Lower leg skin (tissue), 4 donors: ENCODE data around the gene ZNF236. TPM values are rescaled to one million over a fixed set of nuclear protein-coding genes. Genes with fewer than 3 reads are reported as not detected.
A peak's percentile ranks its signal among the peaks of the same experiment; 100 is the strongest.

Source experiments
- DNase-seq, 2 donors: peaks; one replicate each; pipeline ENCODE4 v3.0.0-alpha.2; 2019; ENCODE audit warnings: low spot score in 2 of 2
- H3K4me3 ChIP-seq: fragments of 200-600 bp; sonication (generic); 2 replicates; pipeline ENCODE4 v1.5.1; 2017; ENCODE audit warnings: mild to moderate bottlenecking, low read depth; ENCODE audit not compliant: poor library complexity, severe bottlenecking
- CTCF ChIP-seq, 3 donors: fragments of 450-650 bp; IDR thresholded peaks; one replicate each; pipeline ENCODE4 v1.5.1; 2016; ENCODE audit warnings: antibody characterized with exemption in 3 of 3, mild to moderate bottlenecking in 3 of 3, moderate library complexity in 2 of 3
- POLR2A ChIP-seq, 2 donors: fragments of 450-650 bp; IDR thresholded peaks; one replicate each; pipeline ENCODE4 v1.6.1; 2016 to 2017; ENCODE audit warnings: antibody characterized with exemption in 2 of 2, mild to moderate bottlenecking in 1 of 2, moderate library complexity in 1 of 2
- WGBS, 2 donors: methylation state at CpG; one replicate each; pipeline ENCODE4 v1.1.5; 2018; 5-methylcytosine and 5-hydroxymethylcytosine counted together
- intact Hi-C: fragments of 100-400 bp; cut with DNase I; formaldehyde crosslinking; loops from one replicate; pipeline ENCODE4 v1.15.0; 2023; ENCODE audit warnings: low total_unique reads
- total RNA-seq, 4 donors: library from RNA; depleted of rRNA; stranded (reverse); fragments of >200 nt; gene quantifications; one replicate each; pipeline ENCODE4 v1.1.0, GENCODE V29; 2016

ZNF236 gene
- total RNA-seq, 4 donors from 2014 or later: 8.9 to 15.2 (median 11.8) TPM

GRCh38 chr18:76874642-76875389, 52.5 kb downstream of the ZNF236 start:
- no peak for DNase-seq
- intact Hi-C loops: no loop called here
- WGBS, 2 donors: 92% methylated on average over 13 of the region's 13 CpGs
- TF ChIP-seq CTCF (IDR thresholded peaks at IDR 0.05) (no peak), POLR2A (IDR thresholded peaks at IDR 0.05) (no peak)
- H3K4me3 ChIP-seq: no peak overlapping the region

- DNase-seq: no peak
- H3K4me3 ChIP-seq: no peak overlapping the region
- intact Hi-C loops: no loop called here
- 72 to 77% methylated on average over 14 of the region's 14 CpGs for WGBS, 2 donors
- TF ChIP-seq CTCF (IDR thresholded peaks at IDR 0.05) (no peak), POLR2A (IDR thresholded peaks at IDR 0.05) (no peak)
Observed at GRCh38 chr18:76875390-76876325, 53.3 kb downstream of the ZNF236 start.

- no peak for TF ChIP-seq POLR2A (IDR thresholded peaks at IDR 0.05)
- TF ChIP-seq CTCF (IDR thresholded peaks at IDR 0.05): no peak
- WGBS, 2 donors: 91 to 95% methylated on average over 5 of the region's 5 CpGs
- no peak for DNase-seq
- intact Hi-C loops: no loop called here
- no peak overlapping the region for H3K4me3 ChIP-seq
Observed at GRCh38 chr18:76878426-76878825, 56.1 kb downstream of the ZNF236 start.

- TF ChIP-seq POLR2A (IDR thresholded peaks at IDR 0.05): no peak
- no peak for TF ChIP-seq CTCF (IDR thresholded peaks at IDR 0.05)
- intact Hi-C loops: no loop called here
- H3K4me3 ChIP-seq: no peak overlapping the region
- 95 to 96% methylated on average over 17 of the region's 17 CpGs for WGBS, 2 donors
- DNase-seq: peak in 1 of 2 donors; percentile 45
Observed at GRCh38 chr18:76880026-76880425, 57.7 kb downstream of the ZNF236 start.

- WGBS, 2 donors: 91 to 94% methylated on average over 4 of the region's 4 CpGs
- TF ChIP-seq CTCF (IDR thresholded peaks at IDR 0.05) (no peak), POLR2A (IDR thresholded peaks at IDR 0.05) (no peak)
- no peak overlapping the region for H3K4me3 ChIP-seq
- peak in 1 of 2 donors; percentile 40 for DNase-seq
- intact Hi-C loops: no loop called here
Observed at GRCh38 chr18:76881744-76882143, 59.4 kb downstream of the ZNF236 start.
